Left hindlimb (tissue), 1 donor: ENCODE results near the gene MIR17HG.
"Not testable (repeated sequence)": the region's sequence is repeated elsewhere in the genome, so short reads cannot be mapped to it uniquely, and the experiment has no call there.

Source experiments
- DNase-seq: peaks from one replicate; pipeline ENCODE4 v3.0.0-alpha.2; 2018

The MIR17HG gene

DNA sequence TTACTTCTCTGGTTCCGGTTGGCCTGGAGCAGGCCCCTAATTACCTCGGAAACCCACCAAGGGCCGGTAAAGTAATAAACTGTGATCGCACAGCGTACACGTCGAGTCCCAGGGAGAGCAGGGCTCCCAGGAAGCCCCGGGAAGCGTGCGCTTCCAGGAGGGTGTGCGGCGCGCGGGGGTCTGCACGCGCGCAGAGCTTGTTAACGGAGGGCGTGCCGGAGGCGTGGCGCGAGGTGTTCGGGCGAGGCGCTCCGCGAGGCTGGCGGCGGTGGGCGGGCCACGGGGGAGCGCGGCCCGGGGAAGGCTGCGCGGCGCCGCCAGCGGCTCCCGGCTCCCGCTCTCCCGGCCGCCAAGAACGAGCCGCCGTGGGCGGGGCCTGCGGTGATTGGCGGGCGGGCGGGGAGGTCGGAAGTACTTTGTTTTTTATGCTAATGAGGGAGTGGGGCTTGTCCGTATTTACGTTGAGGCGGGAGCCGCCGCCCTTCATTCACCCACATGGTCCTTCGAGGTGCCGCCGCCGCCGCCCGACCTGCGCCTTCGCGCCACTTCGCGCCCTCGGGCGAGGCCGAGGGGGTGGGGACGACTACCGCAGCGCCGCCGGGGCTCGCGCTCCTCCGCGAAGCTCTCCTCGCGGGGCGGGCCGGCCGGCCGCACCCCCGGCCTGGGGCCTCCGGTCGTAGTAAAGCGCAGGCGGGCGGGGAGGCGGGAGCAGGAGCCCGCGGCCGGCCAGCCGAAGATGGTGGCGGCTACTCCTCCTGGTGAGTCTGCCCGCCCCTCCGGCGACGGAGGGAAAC is at the start of gene MIR17HG:
Gene MIR17HG, plus strand, starts transcription at position 486 of the 794 bp plus-strand sequence.
- peak; percentile 93 for DNase-seq

DNA sequence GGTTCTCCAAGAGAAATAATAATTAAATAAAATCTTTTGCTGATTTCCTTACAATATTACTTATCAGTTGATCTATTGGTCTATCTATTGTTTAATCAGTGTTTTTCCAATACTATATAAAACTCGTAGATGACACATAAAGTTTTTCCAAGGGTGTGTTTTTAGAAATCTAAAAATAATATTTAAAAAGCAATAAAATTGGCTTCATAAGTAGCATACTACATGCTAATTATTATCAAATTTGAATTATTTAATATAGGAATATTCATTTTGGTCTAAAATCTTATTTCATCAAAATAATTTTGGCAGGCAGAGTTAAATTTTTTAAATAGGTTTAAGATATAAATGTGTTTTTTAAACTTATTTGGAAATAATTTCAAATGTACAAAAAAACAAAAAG is 49.4 kb upstream of the MIR17HG start:
- DNase-seq, result no peak

DNA sequence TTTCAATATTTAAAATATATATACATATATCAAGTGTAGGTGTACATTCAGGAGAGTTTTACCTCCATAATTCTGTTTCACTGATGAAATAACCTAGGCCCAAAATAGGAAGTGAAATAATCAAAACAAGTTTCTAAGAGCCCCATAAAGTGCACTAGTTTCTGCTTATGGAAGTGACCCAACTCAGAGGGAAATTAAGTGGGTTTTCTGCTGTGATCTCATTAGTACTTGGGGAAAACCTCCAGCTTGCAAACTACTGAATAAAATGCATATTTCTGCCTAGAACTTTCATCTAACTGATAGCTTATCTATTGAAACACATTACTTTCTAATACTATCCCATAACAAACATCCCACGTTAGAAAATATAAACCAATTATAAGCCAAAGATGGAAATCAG is 45.4 kb upstream of the MIR17HG start:
- no peak for DNase-seq

DNA sequence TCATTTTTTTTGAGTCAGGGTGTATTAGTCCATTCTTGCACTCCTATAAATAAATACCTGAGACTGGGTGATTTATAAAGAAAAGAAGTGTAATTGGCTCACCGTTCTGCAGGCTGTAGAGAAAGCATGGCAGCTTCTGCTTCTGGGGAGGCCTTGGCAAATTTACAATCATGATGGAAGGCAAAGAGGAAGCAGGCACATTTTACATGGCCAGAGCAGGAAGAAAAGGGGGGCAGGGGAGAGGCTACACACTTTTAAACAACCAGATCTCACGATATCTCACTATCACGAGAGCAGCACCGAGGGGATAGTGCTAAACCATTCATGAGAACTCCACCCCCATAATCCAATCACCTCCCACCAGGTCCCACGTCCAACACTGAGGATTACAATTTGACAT is 44.5 kb upstream of the MIR17HG start:
- DNase-seq, result no peak

GRCh38 chr13:91304741-91305140 is 42.7 kb upstream of the MIR17HG start:
- no peak for DNase-seq

DNA sequence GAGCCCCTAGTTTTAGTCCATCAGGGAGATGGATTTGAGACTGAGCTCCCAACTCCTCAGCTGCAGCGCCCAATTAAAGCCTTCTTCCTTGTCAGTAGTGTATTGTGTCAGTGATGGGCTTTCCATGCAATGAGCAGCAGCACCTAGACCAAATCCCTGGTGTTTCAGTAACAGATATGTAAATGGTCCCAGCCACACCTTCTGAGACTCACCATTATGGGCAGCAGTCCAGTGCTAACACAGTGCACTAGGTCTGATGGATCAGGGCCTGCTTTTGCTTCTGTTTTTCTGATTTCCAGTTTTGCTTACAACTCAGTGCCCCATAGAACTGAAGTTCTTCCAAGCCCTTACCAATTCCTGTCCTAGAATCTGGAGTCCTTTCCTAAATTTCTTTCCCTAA is 41.8 kb upstream of the MIR17HG start:
- no peak for DNase-seq

DNA sequence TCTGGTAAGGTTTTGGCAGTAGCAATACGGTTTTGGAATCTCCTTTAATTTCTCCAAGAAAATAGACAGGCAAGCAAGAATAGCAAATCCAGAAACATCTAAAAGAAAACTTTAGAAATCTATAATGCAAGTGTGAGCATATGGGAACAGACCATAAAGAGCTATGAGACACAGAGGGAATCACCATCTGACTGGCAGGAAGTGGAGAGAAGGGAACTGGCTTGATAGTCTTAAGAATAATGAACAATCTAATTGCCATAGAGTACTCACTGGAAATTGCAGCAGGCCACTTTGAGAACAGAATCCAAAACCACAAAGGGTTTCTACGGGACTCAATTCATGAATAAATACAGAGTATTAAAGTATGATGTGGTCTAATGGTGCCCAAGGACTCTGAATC is 39.6 kb upstream of the MIR17HG start:
- no peak for DNase-seq

GRCh38 chr13:91308299-91308698 is 39.2 kb upstream of the MIR17HG start:
- DNase-seq, result no peak

DNA sequence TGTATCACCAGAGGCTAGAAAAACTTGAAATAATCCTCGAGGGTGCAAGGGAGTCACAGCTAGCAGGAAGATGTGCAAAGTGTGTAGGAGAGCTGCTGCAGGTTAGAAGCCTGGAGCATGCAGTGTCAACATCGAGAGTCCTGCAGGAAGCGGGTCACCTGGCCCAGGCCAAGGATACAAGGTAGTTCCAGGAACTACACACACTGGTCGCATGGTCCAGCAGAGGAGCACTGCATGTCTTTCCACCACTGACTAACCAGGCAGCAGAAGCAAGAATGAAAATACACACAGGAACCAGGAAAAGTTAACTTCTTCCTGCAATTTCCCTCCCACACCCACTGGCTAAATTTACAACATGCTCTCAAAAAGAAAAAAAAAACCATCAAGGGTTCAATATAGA is 36.0 kb upstream of the MIR17HG start:
- no peak for DNase-seq

DNA sequence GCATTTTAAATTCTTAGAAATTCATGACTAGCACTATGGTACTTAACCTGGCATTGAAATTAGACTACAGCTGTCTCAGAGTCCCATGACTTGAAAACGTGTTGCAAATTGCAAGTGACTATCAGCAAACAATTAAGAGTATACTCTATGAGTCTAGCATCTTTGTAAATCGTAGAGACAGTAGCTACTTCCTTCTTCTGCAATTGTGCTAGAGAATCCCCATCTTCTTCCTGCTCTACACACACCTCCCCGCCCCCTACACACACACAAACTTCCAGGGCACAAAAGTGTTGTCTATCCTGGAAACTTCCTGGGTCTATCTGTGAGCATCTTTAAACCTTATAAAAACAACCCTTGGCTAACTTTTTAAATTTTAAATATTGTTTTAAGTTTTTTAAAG is 35.2 kb upstream of the MIR17HG start:
- no peak for DNase-seq

DNA sequence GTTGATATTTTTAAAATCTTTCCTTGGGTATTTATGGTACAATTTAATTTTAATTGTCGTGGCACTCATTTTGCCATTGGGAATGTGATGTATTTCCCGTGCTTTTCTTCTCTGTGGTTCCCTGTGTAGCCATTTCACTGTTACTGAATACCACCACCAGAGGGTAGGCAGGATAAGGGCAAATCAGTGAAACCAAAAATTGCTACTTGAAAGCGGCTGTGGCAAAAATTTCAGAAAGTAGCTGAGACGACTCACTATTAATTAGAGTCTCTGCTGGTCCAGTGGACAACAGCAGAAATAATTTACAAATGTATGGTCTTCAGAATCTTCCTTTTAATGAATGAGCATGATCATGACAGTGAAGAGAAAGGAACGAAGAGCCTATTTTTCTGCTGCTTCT is 34.4 kb upstream of the MIR17HG start:
- no peak for DNase-seq

GRCh38 chr13:91313581-91313980 is 33.9 kb upstream of the MIR17HG start:
- DNase-seq, result no peak

DNA sequence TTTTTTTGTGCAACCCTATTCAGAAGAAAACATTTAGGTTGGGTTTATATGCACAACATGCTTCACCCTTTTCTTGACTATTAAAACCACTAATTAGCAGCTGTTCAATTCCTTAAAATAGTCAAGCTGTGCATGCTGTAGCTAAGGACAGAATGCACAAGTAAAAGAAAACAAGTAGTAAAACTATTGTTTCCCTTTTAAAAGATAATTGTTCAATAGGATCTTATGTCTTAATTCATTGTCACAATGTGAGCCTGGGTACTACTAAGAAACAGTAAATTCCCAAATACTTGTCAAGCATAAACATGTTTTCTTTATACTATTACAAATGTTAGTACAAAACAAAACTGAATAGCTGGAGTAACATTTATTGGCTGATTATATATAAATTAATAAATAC is 32.6 kb upstream of the MIR17HG start:
- no peak for DNase-seq

GRCh38 chr13:91318886-91319285 is 28.6 kb upstream of the MIR17HG start:
- no peak for DNase-seq

- no peak for DNase-seq
Measured at GRCh38 chr13:91319996-91320395, 27.5 kb upstream of the MIR17HG start.

- DNase-seq, result not testable (repeated sequence)
Measured at GRCh38 chr13:91320990-91321389, 26.5 kb upstream of the MIR17HG start.

DNA sequence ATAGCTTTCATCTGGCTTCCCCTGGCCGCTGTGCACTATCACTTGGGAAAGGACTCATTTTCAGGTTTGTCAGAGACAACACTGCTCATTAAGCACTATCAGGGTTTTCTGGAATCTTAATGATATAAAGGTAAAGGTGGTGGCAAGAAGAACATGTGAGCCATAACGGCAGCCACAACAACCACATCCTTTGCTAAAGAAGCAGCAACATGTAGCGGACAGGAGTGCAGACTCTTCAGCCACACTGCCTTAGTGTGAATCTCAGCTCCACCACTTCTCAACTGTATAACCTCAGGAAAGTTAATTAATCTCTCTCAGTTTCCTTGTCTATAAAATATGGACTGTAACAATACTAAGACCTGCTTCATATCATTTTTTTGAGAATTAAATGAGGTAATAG is 24.1 kb upstream of the MIR17HG start:
- DNase-seq, result no peak

GRCh38 chr13:91326146-91326545 is 21.3 kb upstream of the MIR17HG start:
- DNase-seq, result no peak

DNA sequence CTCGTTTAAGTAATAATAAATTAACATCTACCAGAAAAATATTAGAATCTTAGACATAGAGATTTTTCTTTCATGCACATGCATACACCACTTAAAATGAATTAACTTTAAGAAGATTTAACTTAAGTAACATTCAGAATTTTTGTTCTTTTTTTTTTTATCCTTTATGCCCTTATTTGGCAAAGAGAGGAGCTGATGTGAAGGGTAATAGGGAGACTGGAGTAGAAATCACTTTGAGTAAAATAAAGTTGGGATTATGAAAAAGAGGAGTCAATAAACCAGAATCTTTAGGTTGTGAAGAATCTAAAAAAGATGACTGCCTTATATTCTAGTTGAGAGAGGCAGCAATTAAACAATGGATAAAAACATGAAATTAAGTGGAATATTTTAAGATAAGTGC is 18.8 kb upstream of the MIR17HG start:
- DNase-seq, result no peak

DNA sequence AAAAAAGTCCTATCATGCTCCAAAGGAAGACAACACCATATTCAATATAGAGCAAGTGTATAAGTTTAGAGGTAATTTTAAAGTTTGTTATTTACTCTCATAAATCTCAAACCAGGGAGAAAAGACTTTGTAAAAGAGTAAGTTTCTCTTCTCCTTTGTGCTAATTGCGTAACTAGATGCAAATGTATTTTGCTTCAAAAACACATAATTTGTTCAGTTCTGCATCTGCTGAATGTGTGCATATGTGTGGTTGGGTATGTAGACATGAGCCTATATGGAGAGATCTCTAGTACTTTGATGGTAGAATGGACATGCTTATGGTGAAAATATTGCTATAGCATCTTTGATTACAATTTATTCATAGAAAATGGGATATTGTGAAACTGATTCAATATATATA is 17.8 kb upstream of the MIR17HG start:
- DNase-seq, result no peak

DNA sequence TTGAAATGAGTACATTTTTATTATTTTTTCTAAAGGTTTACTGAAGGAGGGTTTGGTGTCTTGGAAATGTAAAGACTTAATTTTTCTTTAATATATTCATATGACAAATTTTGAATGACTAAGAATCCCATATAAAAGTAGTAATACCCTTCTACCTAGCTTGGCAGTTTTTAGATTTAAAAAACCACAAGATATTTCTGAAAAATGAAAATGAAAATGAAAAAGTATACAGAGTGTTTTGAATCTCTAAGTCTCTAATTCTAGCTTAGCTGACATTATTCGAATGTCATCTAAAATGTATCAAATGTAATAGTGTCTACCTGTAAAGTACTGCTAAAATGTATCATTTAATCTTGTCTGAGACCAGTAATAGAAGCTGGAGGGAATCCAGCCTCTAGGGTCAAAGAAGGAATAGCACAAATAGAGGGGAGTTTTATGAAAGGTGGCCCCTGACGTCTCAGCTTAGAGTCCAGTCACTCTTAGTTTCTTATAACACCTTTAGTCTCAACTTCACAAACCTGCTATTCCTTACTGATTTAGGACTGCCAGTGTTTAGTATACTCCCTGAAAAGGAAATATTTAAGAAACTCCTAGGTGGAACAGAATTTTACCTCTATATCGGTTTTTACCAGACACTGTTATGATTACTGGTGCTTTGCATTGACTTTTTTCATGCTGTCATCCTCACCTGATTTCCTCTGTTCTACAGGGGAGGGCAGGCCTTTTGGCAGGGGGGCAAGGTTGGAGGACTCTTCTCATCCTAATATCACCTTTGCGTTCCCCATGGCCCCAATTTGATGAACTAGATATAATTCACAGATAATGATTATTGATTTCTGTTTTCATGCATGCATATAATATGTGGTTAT is 16.2 kb upstream of the MIR17HG start:
- DNase-seq, result no peak

- DNase-seq, result no peak
Measured at GRCh38 chr13:91346062-91346461, 1.4 kb upstream of the MIR17HG start.

- peak; percentile 37 for DNase-seq
Measured at GRCh38 chr13:91346850-91347201, 661 bp upstream of the MIR17HG start.
